Measurements from ENCODE around the gene TTC38.
A peak's percentile ranks its signal among the peaks of the same experiment; 100 is the strongest.
"Not testable (repeated sequence)": the region's sequence is repeated elsewhere in the genome, so short reads cannot be mapped to it uniquely, and the experiment has no call there.

Gene TTC38

DNA sequence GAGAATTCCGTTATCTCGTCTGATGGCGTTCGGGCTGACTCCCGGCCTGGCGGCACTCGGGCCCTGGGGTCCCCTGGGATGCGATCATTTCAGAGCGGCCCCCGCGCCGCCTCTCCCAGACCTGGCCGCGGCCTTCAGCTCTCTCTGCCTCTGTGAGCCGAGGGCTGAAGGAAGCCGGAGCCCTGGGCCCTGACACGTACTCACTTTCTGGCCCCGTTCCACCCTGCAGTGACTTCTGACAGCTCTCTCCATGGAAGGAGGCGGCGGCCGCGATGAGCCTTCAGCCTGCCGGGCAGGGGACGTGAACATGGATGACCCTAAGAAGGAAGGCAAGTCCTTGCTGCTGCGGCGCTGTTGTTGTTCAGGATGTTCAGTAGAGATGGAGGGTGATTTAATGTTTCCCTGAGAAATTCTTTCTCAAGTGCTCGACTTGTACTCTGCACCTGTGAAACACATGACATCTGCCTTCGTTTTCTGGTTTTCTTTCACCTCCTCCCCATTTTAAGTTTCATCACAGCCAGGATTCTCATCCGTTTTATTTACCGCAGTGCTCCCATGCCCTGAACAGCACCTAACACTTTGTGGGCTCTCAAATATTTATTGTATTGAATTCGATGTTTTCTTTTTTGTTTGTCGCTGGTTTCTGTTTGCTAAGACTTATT is 29.5 kb downstream of the TTC38 start:
- DNase-seq = peak; percentile 17 to 36

- no peak for DNase-seq
Observed at GRCh38 chr22:46299101-46299500, 31.3 kb downstream of the TTC38 start.

GRCh38 chr22:46300491-46300890 is 32.7 kb downstream of the TTC38 start:
- DNase-seq = no peak

- no peak for DNase-seq
Observed at GRCh38 chr22:46303347-46303965, 35.6 kb downstream of the TTC38 start.

- no peak for DNase-seq
Observed at GRCh38 chr22:46308283-46308988, 40.6 kb downstream of the TTC38 start.

DNA sequence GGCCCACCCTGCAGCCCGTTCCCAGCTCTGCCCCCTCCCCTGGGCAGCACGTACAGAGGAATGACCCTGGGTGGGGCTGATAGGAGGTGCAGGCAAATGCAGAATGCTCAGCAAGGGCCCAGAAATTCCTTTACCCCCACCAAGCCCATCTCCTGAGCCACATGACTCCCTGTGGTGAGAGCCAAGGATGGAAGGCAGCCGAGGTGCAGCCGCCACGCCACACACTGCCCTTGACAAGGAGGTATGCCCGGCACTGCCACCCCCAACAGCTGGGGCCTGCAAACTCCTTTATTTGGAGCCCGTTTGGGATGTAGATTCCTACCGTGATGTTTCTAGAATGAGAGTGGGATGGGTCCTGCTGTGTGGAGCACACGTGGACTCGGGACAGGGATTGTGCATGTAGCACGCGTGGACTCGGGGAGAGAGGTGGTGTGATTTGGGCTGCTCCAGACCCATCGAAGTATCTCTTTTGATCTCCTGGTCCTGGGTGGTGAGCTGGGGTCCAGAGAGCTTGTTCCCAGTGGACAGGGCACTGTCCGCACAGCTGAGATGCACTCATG is 41.8 kb downstream of the TTC38 start:
- DNase-seq = no peak

- DNase-seq = no peak
Observed at GRCh38 chr22:46312056-46312455, 44.2 kb downstream of the TTC38 start.

- not testable (repeated sequence) for DNase-seq
Observed at GRCh38 chr22:46312848-46313247, 45.0 kb downstream of the TTC38 start.

GRCh38 chr22:46315976-46316375 is 48.2 kb downstream of the TTC38 start:
- no peak for DNase-seq

GRCh38 chr22:46317646-46318045 is 49.8 kb downstream of the TTC38 start:
- no peak for DNase-seq

DNA sequence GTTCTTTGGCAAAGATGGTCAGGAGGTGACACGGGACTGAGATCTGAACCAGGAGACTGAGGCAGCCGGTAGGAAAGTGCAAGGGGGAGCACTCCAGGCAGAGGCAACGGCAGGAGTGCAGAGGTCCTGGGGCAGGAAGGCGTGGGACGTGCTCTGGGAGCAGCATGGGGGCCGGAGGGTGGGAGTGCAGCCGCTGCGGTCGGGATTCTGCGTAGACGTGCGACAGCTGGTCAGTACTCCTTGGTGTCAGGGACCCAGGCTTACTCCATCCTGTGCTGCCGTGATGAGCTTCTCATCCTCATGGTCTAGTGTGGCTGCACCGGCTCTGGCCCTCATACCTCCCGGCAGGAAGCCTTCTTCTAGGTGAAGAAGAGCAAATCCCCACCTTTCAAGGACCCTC is 50.8 kb downstream of the TTC38 start:
- no peak for DNase-seq

GRCh38 chr22:46319319-46319718 is 51.5 kb downstream of the TTC38 start:
- DNase-seq = no peak

GRCh38 chr22:46320166-46320710 is 52.4 kb downstream of the TTC38 start:
- DNase-seq = no peak

- no peak for DNase-seq
Observed at GRCh38 chr22:46320716-46321386, 53.0 kb downstream of the TTC38 start.

DNA sequence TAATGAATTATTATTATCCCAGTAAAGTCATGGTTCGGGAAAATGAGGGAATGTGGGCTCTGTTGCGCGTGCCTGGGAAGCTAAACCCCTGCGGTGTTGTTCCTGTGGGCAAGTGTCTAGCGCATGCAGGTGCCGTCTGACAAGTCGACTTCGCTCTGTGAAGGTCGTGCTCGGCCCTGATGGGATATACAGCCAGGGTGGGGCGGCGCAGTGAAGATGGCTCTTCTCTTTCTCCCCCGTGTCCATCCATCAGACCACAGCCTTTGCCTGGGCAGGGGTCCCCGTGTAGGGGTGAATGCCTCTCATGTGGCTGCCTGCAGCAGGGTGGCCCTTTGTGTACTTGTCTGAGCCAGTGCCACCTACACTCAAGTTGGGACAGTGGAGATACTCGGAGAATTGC is 54.9 kb downstream of the TTC38 start:
- no peak for DNase-seq

GRCh38 chr22:46323162-46323561 is 55.4 kb downstream of the TTC38 start:
- DNase-seq = no peak

DNA sequence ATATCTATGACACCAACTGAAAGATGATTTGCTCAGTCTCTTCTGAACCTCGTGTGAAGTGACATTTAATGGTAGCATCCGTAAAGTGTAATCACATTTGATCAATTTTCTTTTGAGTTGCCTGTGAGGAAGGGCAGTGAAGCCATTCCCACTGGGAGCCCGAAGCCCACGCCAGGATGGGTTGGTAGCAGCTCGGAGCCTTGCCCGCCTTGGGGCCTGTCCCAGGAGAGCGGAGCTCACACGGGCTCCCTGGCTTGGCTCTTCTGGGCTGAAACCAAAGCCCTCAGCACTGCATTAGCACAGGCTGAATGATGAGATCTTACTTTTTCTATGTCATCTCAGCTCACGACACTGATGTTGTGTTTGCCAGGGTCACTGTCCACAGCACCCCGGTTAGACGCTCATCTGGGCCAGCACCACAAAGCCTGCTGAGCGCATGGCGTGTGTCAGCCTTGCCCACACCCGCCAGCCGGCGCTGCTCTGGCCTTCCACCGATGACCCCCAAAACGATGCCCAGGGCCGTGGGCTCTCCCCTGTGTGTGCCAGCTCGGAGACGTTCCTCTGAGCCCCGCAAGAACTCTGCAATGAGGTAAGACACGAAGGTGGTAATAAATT is 58.4 kb downstream of the TTC38 start:
- no peak for DNase-seq

GRCh38 chr22:46327691-46328465 is 60.1 kb downstream of the TTC38 start:
- DNase-seq = no peak

DNA sequence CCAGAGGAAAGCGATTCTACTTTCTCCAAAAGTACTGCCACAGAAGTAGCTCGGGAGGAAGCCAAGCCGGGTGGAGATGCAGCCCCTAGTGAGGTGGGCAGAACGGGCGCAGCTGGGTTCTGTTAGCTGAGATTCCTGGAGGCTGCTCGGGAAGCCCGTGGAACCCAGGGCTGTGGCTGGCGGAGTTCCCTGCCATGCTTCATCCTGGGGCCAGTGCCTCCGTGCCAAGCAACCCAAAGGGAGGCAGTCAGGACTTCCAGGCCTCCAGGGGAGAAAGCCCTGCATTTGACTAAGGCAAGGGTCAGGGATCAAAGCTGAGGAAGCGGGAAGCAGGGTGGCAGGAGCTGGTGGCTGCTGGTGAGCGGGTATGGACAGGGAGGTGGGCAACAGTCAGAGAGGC is 61.0 kb downstream of the TTC38 start:
- DNase-seq = no peak

- DNase-seq = no peak
Observed at GRCh38 chr22:46329616-46330015, 61.8 kb downstream of the TTC38 start.

DNA sequence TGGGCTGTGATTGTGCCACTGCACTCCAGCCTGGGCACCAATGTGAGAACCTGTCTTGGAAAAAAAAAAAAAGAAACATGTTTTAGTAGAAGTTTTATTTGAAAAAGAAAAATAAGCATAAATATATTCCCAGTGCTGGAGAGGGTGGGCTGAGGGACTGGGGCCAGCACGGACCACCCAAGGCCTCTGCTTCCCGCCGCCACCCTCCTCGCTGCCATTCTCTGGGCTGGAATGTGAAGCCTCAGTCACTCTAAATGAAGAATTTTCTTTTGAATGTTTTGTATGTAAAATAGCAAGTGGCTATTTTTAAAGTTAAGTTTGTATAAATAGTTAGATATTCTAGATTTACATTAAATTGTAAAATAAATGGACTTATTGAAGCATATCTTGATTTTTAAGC is 62.6 kb downstream of the TTC38 start:
- no peak for DNase-seq

- DNase-seq = no peak
Observed at GRCh38 chr22:46331496-46331895, 63.7 kb downstream of the TTC38 start.

Measured in activated CD4-positive, alpha-beta T cell treated with anti-CD3 and anti-CD28 coated beads, Interleukin-2, amount 50 U/mL, for 48 hours (primary cell).